Natural killer cell treated with Interleukin-12 subunit alpha and Interleukin-12 subunit beta and Interleukin-15 and Interleukin-18, amount 100 ng/mL, for 72 hours (primary cell): ENCODE results near the gene ZNF692. TPM values are rescaled to one million over a fixed set of nuclear protein-coding genes. Genes with fewer than 3 reads are reported as not detected.
A peak's percentile ranks its signal among the peaks of the same experiment; 100 is the strongest.
"Not testable (repeated sequence)": the region's sequence is repeated elsewhere in the genome, so short reads cannot be mapped to it uniquely, and the experiment has no call there.

Experiments used
- ATAC-seq, 2 donors: fragments of 150-1000 bp; cut with Tn5 transposase in 1 of 2; sonication (Bioruptor Pico), chemical (Tn5 transposase) in 1 of 2; 2 replicates each; pipeline ENCODE4 v1.10.0; 2021
- DNase-seq: peaks from one replicate; pipeline ENCODE4 v3.0.0; 2022; ENCODE audit warnings: low spot score
- H3K27ac Mint-ChIP-seq, 2 donors: 1 replicate in 1 of 2; 2 replicates in 1 of 2; pipeline ENCODE4 v1.8.0; 2022; ENCODE audit warnings: mixed read lengths in 2 of 2, mild to moderate bottlenecking in 1 of 2, moderate library complexity in 1 of 2
- H3K27me3 Mint-ChIP-seq, 2 donors: 1 replicate in 1 of 2; 2 replicates in 1 of 2; pipeline ENCODE4 v1.8.0; 2022; ENCODE audit warnings: mixed read lengths in 2 of 2
- H3K36me3 Mint-ChIP-seq: one replicate; pipeline ENCODE4 v1.8.0; 2022; ENCODE audit warnings: mixed read lengths
- H3K4me1 Mint-ChIP-seq, 2 donors: 1 replicate in 1 of 2; 2 replicates in 1 of 2; pipeline ENCODE4 v1.8.0; 2022; ENCODE audit warnings: low read depth in 2 of 2, mixed read lengths in 2 of 2, mild to moderate bottlenecking in 1 of 2
- H3K4me3 Mint-ChIP-seq: one replicate; pipeline ENCODE4 v1.8.0; 2022; ENCODE audit warnings: mixed read lengths
- H3K9me3 Mint-ChIP-seq: 2 replicates; pipeline ENCODE4 v1.8.0; 2022; ENCODE audit warnings: mixed read lengths
- total RNA-seq, 2 donors: library from RNA; stranded (reverse); gene quantifications; one replicate each; pipeline ENCODE4 v1.2.3, GENCODE V29; 2022

The ZNF692 gene
- total RNA-seq, 2 donors from 2014 or later: 40.4 to 142 TPM

DNA sequence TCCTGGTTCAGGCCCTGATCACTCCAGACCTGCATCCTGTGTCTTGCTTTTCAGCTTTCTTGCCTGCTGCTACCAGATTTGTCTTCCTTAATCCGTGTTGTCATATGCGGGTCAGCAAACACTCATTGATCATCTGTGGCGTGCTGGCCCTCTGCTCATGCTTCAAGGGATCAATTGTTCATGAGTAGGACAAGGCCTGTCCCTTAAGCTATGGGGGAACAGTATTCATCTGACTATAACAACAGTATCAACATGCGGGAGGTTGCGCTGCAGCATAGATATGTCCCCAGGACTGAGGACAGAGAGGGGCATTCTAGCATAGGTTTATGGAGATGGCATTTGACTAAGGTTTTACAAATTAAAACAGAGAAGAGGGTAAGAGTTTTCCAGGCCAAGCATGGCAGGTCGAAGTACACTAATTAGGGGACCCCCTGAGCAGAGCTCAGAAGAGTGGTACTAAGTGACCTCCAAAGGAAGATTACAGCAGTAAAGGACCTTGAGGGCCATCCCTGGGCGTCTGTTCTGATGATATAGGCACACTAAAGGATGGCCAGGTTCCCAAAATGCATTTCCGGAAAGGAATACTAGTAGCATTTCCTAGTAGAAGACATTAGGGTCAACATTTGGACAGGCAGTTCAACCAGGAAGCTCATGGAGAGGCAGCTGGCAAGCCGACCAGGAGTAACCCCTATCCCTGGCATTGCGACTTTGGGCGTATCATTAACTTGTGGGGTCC lies 21.7 kb downstream of the ZNF692 start:
- Mint-ChIP-seq H3K9me3 (no peaks in the 10 kb centered on the region), H3K4me1 (peaks cover 10 to 12% of the 10 kb centered on the region in 2 donors), H3K4me3 (no peak overlapping the region), H3K27me3 (peaks cover 2 to 4% of the 10 kb centered on the region in 2 donors), H3K36me3 (no peaks in the 10 kb centered on the region), H3K27ac (no peak overlapping the region)
- ATAC-seq (no peak), DNase-seq (no peak)

DNA sequence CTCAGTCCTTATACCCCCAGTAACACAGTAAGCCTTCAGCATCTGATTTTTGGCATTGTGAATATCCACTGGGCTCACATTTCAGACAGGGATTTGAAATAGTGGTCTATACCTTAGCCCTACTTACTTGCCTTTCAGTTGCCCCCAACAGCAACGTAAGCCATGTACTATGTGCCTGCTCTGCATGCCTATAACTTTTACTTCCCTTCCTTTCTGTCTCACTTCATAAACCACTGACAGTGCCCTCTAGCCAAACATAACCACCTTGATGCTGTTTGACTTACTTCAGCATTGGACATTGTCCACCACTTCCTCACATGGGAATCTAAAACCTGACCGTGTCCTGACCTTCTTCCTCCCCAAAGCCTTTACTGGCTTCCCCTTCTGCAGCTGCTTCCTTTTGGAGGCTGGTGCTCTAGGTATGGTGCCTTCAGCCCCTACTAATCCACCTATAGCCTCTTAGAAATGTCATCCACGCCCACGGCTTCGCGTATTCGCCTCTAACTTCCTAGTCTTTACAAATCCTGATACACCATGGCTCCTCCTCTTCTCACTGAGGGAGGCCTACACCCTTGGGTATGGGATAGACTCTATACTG lies 24.4 kb downstream of the ZNF692 start:
- peaks cover 2 to 4% of the 10 kb centered on the region in 2 donors for H3K27me3 Mint-ChIP-seq

DNA sequence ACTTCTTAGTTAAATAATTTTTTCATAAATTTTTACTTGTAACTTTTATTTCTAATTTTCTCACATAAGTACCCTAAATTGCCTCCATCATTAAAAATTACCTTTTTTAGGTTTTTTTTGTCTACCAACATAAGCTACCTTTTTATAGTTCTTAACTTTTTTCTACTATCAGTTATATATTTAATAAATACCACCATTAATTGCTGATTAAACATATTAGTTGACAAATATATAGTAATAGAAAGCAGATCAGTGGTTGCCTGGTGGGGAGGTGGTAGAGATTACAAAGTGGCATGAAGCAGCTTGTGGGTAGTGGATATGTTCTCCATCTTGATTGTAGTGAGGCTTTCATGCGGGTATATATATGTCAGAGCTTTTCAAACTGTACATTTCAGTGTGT lies 27.0 kb downstream of the ZNF692 start:
- Mint-ChIP-seq H3K27me3 (peaks cover 2 to 4% of the 10 kb centered on the region in 2 donors), H3K27ac (no peak overlapping the region), H3K9me3 (no peaks in the 10 kb centered on the region), H3K4me1 (peaks cover 6 to 8% of the 10 kb centered on the region in 2 donors), H3K36me3 (no peaks in the 10 kb centered on the region), H3K4me3 (no peak overlapping the region)
- DNase-seq: no peak
- no peak for ATAC-seq

More for the DNA sequence above, 24.4 kb downstream of the ZNF692 start:
- no peak for ATAC-seq
- Mint-ChIP-seq H3K36me3 (no peaks in the 10 kb centered on the region), H3K4me1 (peaks cover 0 to 4% of the 10 kb centered on the region in 2 donors), H3K27ac (no peak overlapping the region), H3K4me3 (no peak overlapping the region), H3K9me3 (no peaks in the 10 kb centered on the region)
- DNase-seq: no peak

DNA sequence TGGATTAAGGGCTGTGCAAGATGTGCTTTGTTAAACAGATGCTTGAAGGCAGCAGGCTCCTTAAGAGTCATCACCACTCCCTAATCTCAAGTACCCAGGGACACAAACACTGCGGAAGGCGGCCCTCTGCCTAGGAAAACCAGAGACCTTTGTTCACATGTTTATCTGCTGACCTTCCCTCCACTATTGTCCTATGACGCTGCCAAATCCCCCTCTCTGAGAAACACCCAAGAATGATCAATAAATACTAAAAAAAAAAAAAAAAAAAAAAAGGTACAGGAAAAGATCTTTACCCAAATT lies 28.2 kb downstream of the ZNF692 start:
- not testable (repeated sequence) for H3K27ac Mint-ChIP-seq, ATAC-seq, DNase-seq, H3K9me3 Mint-ChIP-seq, H3K4me3 Mint-ChIP-seq, H3K36me3 Mint-ChIP-seq, H3K27me3 Mint-ChIP-seq
- peaks cover 15% of the 10 kb centered on the region in 2 donors for H3K4me1 Mint-ChIP-seq

DNA sequence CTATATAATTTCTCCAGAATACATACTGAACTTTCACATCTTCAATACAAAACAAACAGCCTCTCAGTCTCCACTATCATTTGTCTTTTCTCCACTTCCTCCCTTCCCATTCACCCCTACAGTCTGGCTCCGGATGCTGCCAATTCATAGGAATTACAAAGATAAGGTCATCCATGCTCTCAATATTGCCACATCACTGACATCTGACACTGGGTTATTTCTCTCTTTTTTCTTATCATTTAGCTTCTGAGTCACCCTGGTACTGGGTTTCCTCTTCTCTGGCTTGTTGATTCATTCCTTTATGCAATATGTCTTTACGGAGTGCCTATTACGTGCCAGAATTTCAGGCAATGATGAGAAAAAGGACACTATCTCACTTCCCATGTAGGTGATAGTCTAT lies 30.0 kb downstream of the ZNF692 start:
- H3K27me3 Mint-ChIP-seq: peaks cover 2 to 4% of the 10 kb centered on the region in 2 donors
- H3K4me3 Mint-ChIP-seq: peak overlapping the region; percentile 28
- no peaks in the 10 kb centered on the region for H3K36me3 Mint-ChIP-seq
- H3K4me1 Mint-ChIP-seq: peaks cover 30 to 34% of the 10 kb centered on the region in 2 donors
- H3K27ac Mint-ChIP-seq: peak overlapping the region in 1 of 2 donors; percentile 90
- DNase-seq (no peak), ATAC-seq (no peak)
- no peaks in the 10 kb centered on the region for H3K9me3 Mint-ChIP-seq

DNA sequence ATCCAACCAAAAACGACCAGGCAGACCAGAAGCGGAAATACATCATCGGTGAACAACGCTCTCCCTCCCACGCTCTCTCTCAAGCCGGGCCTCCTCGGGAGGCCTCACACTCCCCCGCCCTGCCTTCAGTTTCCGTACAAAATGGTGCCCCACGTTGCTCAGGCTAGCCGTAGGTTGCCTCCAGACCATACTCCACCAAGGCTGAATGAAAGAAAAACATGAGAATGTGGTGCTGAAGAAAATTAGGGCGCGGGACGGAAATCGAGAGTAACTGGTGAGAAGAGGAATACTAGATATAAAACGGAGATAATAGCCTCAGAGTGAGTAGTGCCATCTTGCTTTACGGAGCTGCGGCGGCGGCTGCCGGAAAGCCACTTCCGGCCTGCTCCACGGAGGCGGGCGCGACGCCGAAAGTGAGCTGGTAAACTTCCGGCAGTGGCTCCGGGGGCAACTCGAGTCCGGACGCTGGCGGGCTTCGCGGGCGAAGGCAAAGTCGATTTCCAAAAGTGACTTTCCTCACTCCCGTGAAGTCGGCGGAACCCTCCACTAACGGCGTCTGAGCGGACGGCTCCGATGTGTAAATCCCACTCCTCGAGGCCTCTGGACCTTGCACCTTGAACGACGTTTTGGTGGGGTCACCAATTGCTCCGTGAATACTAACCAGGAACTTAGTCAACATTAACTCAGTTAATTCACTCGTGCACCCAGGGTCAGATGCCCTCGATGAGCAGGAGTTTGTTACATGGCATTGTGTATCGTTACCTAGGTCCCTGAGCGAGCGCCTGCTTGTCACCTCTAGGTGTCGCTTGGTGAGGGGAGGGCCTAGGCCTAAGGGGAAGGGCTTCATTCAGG lies 32.8 kb downstream of the ZNF692 start, which contains the start of gene SH3BP5L:
Gene SH3BP5L (minus strand): TSS at position 7 of the 852 bp plus-strand sequence. CDS start 980 bp downstream, outside the sequence.
- peak; percentile 95 to 96 for ATAC-seq
- Mint-ChIP-seq H3K4me3 (peak within 1 kb of the TSS; percentile 88), H3K27me3 (no peaks in the 10 kb centered on the region), H3K36me3 (no peaks in the 10 kb centered on the region), H3K27ac (peak within 1 kb of the TSS; percentile 90 to 98), H3K9me3 (no peaks in the 10 kb centered on the region), H3K4me1 (peaks cover 45 to 50% of the 10 kb centered on the region in 2 donors)
- peak; percentile 95 for DNase-seq

DNA sequence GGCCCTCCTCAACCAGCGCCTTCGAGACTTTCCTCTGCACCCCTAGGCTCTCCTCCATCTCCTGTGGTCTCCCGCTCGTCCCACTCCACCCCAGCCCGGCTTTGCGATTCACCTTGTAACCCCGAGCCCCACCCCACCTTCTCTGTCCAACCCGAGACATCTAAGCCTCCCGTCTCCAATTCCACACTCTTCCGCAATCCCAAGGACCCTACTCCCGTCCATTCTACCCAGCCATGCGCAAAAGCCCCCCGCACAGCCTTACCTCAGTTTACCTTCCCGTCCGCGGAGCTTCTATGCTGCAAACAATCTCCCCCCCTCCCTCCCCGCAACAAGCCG lies 33.3 kb downstream of the ZNF692 start:
- ATAC-seq (peak; percentile 2 to 3), DNase-seq (no peak)
- H3K9me3 Mint-ChIP-seq: no peaks in the 10 kb centered on the region
- peak overlapping the region; percentile 88 for H3K4me3 Mint-ChIP-seq
- no peaks in the 10 kb centered on the region for H3K36me3 Mint-ChIP-seq
- peaks cover 50% of the 10 kb centered on the region in 2 donors for H3K4me1 Mint-ChIP-seq
- no peaks in the 10 kb centered on the region for H3K27me3 Mint-ChIP-seq
- H3K27ac Mint-ChIP-seq: peak overlapping the region; percentile 90 to 98

DNA sequence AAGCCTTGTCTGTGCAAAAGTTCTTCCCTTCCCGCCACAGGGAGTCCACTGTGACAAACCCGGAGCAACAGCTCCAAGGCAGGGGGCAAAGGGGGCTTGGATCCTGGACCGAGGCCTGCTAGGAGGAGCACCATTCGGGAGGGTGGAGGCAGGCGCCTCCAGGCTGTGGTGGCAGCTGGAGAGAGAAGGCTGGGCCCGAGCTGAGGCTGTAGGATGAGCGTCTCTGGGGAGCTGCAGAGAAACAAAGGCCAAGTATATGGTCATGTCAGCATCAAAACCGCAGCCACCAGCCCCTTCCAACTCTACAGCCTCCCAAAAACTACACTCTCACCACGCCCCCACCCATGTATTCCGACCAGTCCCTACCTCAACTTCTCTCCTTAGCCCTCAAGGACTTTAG lies 33.7 kb downstream of the ZNF692 start:
- Mint-ChIP-seq H3K4me1 (peaks cover 50 to 53% of the 10 kb centered on the region in 2 donors), H3K27ac (peak overlapping the region; percentile 90 to 98), H3K27me3 (no peaks in the 10 kb centered on the region), H3K36me3 (no peaks in the 10 kb centered on the region), H3K4me3 (peak overlapping the region; percentile 88), H3K9me3 (no peaks in the 10 kb centered on the region)
- no peak for ATAC-seq
- DNase-seq: no peak

DNA sequence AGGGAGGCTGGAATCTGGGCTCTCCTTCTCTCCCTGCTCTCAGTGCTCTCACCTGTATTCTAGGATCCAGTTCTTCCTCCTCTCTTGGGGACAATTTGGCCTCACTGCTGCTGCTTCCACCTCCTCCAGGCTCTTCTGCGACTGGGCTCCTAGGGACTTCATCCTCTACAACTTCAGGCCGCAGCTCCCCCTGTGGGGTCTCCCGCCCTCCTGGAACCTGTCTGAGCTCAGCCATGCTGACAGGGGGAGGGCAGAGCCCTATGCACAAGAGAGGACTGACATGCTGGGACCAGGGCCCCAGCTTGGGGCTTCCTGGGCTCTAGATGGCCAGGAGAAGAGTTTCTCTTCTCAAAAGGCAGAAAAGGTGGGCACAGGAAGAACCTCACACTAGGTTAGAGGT lies 34.2 kb downstream of the ZNF692 start:
- no peak for ATAC-seq
- no peak for DNase-seq
- peak overlapping the region; percentile 88 for H3K4me3 Mint-ChIP-seq
- no peaks in the 10 kb centered on the region for H3K27me3 Mint-ChIP-seq
- no peaks in the 10 kb centered on the region for H3K36me3 Mint-ChIP-seq
- peaks cover 50 to 55% of the 10 kb centered on the region in 2 donors for H3K4me1 Mint-ChIP-seq
- no peaks in the 10 kb centered on the region for H3K9me3 Mint-ChIP-seq
- peak overlapping the region; percentile 90 to 98 for H3K27ac Mint-ChIP-seq

DNA sequence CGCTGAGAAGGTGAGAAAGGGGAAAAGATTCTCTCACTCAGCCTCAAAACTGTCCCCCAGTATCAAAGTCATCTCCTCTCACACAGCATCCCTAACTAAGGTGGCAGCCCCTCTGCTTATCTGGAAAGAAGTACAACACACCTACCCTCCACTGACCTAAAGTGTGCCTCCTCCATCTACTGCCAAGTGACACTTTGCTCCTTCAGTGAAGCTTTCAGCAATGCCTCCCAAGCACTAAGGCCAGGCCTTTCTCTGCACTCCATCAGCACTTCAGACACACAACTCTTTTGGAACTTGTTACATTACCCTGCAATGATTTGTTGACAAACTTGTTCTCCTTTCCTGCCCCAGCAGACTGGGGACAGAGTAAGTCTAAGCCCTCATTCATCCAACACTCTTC lies 34.6 kb downstream of the ZNF692 start:
- H3K9me3 Mint-ChIP-seq: no peaks in the 10 kb centered on the region
- peaks cover 50 to 55% of the 10 kb centered on the region in 2 donors for H3K4me1 Mint-ChIP-seq
- DNase-seq (no peak), ATAC-seq (no peak)
- H3K36me3 Mint-ChIP-seq: no peaks in the 10 kb centered on the region
- no peaks in the 10 kb centered on the region for H3K27me3 Mint-ChIP-seq
- H3K27ac Mint-ChIP-seq: peak overlapping the region in 1 of 2 donors; percentile 98
- peak overlapping the region; percentile 88 for H3K4me3 Mint-ChIP-seq

DNA sequence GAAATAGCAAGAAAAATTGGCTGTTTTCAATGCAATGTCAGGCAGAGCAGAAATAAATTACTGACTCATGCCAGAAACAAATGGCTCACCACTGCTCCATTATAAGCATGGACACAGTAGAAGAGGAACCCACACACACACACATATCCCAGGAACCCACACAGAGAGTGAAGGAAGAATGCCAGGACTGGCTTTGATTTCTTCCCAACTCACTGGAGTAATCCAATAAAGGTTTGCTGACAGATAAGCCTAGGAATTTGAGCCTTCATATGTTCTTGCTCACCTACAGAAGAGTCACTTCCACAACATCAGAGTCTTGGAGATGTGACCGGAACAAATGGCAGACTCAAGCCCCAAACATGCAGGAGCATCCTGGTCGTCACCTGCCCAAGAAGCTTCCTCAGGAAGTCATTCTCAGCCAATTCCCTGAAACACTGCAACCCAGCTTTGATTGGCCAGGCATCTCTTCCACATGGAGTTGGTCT lies 35.3 kb downstream of the ZNF692 start:
- peak overlapping the region; percentile 34 for H3K4me3 Mint-ChIP-seq
- DNase-seq: no peak
- H3K27ac Mint-ChIP-seq: no peak overlapping the region
- peaks cover 48 to 60% of the 10 kb centered on the region in 2 donors for H3K4me1 Mint-ChIP-seq
- H3K27me3 Mint-ChIP-seq: no peaks in the 10 kb centered on the region
- ATAC-seq: no peak
- no peaks in the 10 kb centered on the region for H3K36me3 Mint-ChIP-seq
- no peaks in the 10 kb centered on the region for H3K9me3 Mint-ChIP-seq

DNA sequence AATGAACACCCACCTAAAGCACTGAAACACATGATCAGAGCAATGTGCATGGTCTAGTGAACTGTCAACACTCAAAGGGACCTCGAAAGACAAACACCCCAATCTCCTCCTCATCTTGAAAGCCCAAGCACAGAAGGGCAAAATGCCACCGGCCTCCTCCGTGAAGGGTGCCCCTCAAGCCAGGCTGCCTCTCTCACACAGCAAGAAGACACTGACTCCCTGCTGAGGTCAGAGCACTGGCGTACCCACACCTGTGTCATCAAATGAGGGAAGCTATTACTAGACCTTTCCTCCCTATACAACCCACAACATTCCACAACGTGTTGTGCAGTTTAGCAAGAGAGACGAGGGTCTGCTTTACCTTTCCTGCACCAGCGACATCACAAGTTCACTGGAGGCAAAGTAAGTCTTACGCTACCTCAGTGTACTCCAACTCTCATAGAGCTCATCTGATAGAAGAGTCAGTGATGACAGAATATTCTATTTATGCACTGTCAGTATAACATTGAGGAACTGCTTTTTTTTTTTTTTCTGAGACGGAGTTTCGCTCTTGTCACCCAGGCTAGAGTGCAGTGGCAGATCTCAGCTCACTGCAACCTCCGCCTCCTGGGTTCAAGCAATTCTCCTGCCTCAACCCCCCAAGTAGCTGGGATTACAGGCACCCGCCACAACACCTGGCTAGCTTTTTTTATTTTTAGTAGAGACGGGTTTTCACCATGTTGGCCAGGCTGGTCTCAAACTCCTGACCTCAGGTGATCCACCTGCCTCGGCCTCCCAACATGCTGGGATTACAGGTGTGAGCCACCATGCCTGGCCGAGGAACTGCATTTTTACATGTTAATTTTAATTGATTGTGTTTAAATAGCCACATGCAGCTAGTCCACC lies 36.5 kb downstream of the ZNF692 start:
- ATAC-seq (no peak), DNase-seq (no peak)
- no peaks in the 10 kb centered on the region for H3K9me3 Mint-ChIP-seq
- H3K27ac Mint-ChIP-seq: peak overlapping the region in 1 of 2 donors; percentile 23
- H3K4me3 Mint-ChIP-seq: peak overlapping the region; percentile 27
- peaks cover 52 to 65% of the 10 kb centered on the region in 2 donors for H3K4me1 Mint-ChIP-seq
- H3K27me3 Mint-ChIP-seq: no peaks in the 10 kb centered on the region
- H3K36me3 Mint-ChIP-seq: no peaks in the 10 kb centered on the region

DNA sequence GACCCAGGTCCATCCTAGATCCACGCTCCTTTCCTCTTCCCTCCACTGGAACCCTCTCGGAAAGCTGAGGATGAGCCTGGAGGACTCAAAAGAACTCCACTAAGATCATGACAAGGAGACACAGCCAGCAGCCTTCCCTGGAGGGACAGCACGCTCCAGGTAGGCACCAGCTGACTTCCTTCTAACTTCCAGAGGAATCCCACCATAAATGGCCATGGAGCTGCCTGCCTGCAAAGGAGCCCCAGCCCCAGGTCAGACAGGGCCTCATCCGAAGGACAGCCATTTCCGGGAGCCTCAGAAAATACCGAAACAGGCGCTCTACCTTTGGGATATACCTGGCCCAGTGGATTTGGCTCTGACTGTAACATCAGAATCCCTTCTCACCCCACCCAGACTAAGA lies 37.2 kb downstream of the ZNF692 start:
- Mint-ChIP-seq H3K9me3 (no peaks in the 10 kb centered on the region), H3K4me1 (peaks cover 54 to 66% of the 10 kb centered on the region in 2 donors), H3K4me3 (no peak overlapping the region), H3K27ac (no peak overlapping the region), H3K36me3 (no peaks in the 10 kb centered on the region), H3K27me3 (no peaks in the 10 kb centered on the region)
- DNase-seq (no peak), ATAC-seq (no peak)
